ENCODE measurements around the gene TP53BP1. TPM values are rescaled to one million over a fixed set of nuclear protein-coding genes. Genes with fewer than 3 reads are reported as not detected.
A peak's percentile ranks its signal among the peaks of the same experiment; 100 is the strongest.

The TP53BP1 gene
- total and polyA plus RNA-seq, 2 of the 13 experiments (the other 11 are each of a cell fraction or from before 2014, with no cell fraction given) = 17.1 to 17.4 TPM

- TF ChIP-seq ZNF513 (CRISPR knock-in tag; conservative IDR thresholded peaks at IDR 0.05) (no peak), ZBTB33 (CRISPR knock-in tag; IDR thresholded peaks at IDR 0.05) (no peak), ZNF431 (CRISPR knock-in tag; IDR thresholded peaks at IDR 0.05; ENCODE audit: borderline replicate concordance, low read depth) (peak; percentile 81; the same call in 1 of the 2 replicates), NR1H2 (CRISPR knock-in tag; IDR thresholded peaks at IDR 0.05; ENCODE audit: borderline replicate concordance, low read depth) (no peak), ZNF547 (CRISPR knock-in tag; IDR thresholded peaks at IDR 0.05) (peak; percentile 83), ASH2L (IDR thresholded peaks at IDR 0.05; ENCODE audit: insufficient read length, low read depth, low read length) (peak; percentile 67), RNF219 (CRISPR knock-in tag; IDR thresholded peaks at IDR 0.05) (no peak; the same call in 1 of the 2 replicates), ZNF710 (CRISPR knock-in tag; IDR thresholded peaks at IDR 0.05; ENCODE audit: borderline replicate concordance) (peak; percentile 48; the same call in 1 of the 2 replicates), SMARCE1 (IDR thresholded peaks at IDR 0.05; ENCODE audit: borderline replicate concordance) (no peak), TAF15 (IDR thresholded peaks at IDR 0.05; ENCODE audit: low read depth, low read length, poor library complexity, severe bottlenecking) (no peak), TCF12 (IDR thresholded peaks at IDR 0.05) (no peak), TCF12 (CRISPR knock-in tag; IDR thresholded peaks at IDR 0.05) (no peak), ONECUT2 (CRISPR knock-in tag; IDR thresholded peaks at IDR 0.05) (no peak), ZNF33A (CRISPR knock-in tag; IDR thresholded peaks at IDR 0.05; ENCODE audit: borderline replicate concordance) (peak; percentile 92; the same call in 1 of the 2 replicates), YEATS2 (CRISPR knock-in tag; IDR thresholded peaks at IDR 0.05; ENCODE audit: borderline replicate concordance) (peak; percentile 68; the same call in 1 of the 2 replicates)
Observed at GRCh38 chr15:43370975-43371974, 121.7 kb downstream of the TP53BP1 start, which contains the start of the genes TUBGCP4 and ZSCAN29 (continued).

All from HepG2 (cell line).